ENCODE data around the gene WDR70. TPM values are rescaled to one million over a fixed set of nuclear protein-coding genes. Genes with fewer than 3 reads are reported as not detected.
A peak's percentile ranks its signal among the peaks of the same experiment; 100 is the strongest.

The WDR70 gene
- total and polyA plus RNA-seq, 12 donors, result 9.2 to 26.0 (median 18.4) TPM

DNA sequence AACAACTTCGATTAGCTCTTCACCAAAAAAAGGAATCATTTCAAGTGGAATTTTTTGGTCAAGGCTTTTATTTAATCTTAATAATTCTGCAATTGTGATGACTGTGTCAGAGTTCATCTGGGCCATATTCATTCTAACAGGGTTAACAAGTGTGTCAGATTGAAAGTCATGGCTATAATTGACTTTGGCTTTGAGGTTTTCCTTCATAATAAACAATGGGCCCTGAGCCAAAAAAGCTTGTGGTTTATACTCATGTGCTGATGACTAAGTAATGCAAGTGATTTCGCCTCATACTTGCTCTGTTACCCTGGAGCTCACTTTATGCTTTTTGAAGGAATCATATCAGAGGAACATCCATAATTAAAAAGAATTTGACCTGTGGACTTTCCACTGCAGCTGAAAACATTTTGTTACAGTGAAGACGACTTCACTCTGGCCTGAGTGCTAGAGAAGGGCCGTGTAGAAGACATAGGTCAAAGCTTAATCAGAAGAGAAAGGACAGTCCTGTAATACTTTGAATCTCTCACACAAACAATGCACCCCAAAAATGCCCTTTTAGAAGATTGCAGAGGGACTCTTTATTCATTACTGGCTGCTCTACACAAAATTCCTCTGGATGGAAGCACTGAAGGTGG lies 359.1 kb downstream of the WDR70 start:
- TF ChIP-seq, protein P1, sequence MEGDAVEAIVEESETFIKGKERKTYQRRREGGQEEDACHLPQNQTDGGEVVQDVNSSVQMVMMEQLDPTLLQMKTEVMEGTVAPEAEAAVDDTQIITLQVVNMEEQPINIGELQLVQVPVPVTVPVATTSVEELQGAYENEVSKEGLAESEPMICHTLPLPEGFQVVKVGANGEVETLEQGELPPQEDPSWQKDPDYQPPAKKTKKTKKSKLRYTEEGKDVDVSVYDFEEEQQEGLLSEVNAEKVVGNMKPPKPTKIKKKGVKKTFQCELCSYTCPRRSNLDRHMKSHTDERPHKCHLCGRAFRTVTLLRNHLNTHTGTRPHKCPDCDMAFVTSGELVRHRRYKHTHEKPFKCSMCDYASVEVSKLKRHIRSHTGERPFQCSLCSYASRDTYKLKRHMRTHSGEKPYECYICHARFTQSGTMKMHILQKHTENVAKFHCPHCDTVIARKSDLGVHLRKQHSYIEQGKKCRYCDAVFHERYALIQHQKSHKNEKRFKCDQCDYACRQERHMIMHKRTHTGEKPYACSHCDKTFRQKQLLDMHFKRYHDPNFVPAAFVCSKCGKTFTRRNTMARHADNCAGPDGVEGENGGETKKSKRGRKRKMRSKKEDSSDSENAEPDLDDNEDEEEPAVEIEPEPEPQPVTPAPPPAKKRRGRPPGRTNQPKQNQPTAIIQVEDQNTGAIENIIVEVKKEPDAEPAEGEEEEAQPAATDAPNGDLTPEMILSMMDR (IDR thresholded peaks at IDR 0.05), result no peak
- peaks cover 0 to 22% (median 0%) of the 10 kb centered on the region in 9 donors for H3K36me3 ChIP-seq
- intact Hi-C loops (cut with DNase I), result no loop called here
- peaks cover 0 to 45% (median 5%) of the 10 kb centered on the region in 9 donors for H3K4me1 ChIP-seq
- ATAC-seq (peak in 1 of 8 donors; percentile 22), DNase-seq (no peak)
- no peaks in the 10 kb centered on the region for H3K9me3 ChIP-seq
- no peak overlapping the region for H3K4me3 ChIP-seq
- H3K27me3 ChIP-seq, result no peaks in the 10 kb centered on the region
- WGBS, 2 donors, result 66 to 71% methylated on average over 4 of the region's 4 CpGs
- H3K27ac ChIP-seq, result no peak overlapping the region

DNA sequence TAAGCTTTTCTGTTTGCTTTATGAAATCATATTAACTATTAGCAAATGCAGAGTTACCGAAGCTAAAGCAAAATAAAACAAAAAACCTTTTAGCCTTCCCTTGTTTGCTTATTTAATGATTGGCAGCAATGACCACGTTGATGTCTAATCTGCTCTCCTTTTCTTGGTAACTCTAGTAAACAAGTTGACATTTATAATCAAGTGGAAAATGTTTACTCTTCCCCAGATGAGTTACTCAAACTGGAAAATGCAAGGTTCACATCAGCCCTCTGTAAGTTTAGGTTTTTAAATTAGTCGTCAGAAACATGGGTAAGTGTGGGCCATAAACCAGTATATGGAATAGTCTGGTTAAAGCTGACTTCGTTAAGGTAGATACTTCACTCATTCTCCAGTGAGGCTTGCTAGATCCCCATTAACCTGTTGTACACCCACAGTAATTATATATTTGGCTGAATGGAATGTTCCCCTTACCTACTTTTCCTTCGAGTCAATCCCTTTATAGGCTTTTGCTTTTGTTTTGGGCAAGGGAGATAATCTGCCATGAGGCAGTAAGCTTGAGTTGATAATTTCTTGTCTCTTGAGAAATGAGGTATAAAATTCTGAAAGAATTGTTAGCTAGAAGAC lies 359.9 kb downstream of the WDR70 start:
- DNase-seq (no peak), ATAC-seq (no peak)
- WGBS, 2 donors, result 89 to 90% methylated on average over 5 of the region's 5 CpGs
- Histone ChIP-seq H3K27me3 (no peaks in the 10 kb centered on the region), H3K27ac (no peak overlapping the region), H3K36me3 (peaks cover 0 to 18% (median 0%) of the 10 kb centered on the region in 9 donors), H3K9me3 (no peaks in the 10 kb centered on the region), H3K4me1 (peaks cover 0 to 45% (median 5%) of the 10 kb centered on the region in 9 donors), H3K4me3 (no peak overlapping the region)
- intact Hi-C loops (cut with DNase I), result no loop called here
- TF ChIP-seq, protein P1 (IDR thresholded peaks at IDR 0.05), result no peak

DNA sequence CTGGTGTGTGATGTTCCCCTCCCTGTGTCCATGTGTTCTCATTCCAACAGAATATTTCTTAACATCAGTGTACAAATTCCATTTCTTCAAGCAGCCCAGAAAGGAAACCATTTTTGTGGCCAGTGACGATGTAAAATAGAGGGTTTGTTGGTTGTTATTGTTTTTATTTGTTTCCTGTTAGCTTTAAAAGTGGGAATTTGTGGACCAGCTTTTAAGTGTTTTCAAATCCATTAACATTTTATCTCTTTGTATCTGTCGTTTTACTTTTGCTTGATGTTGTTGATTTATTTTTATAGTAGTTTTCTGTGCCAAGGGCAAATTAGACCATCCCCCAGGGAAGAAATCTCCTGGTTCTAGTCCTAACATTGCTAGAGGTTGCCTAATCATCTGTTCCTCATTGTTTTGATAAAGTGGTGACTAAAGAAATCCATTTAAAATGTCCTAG lies 360.7 kb downstream of the WDR70 start:
- intact Hi-C loops (cut with DNase I), result no loop called here
- Histone ChIP-seq H3K4me3 (no peak overlapping the region), H3K27me3 (no peaks in the 10 kb centered on the region), H3K36me3 (peaks cover 0 to 17% (median 0%) of the 10 kb centered on the region in 9 donors), H3K4me1 (peaks cover 0 to 45% (median 5%) of the 10 kb centered on the region in 9 donors), H3K9me3 (no peaks in the 10 kb centered on the region), H3K27ac (no peak overlapping the region)
- WGBS, 2 donors, result 59% methylated on average over 2 of the region's 2 CpGs
- DNase-seq (no peak), ATAC-seq (peak in 1 of 8 donors; percentile 35)
- TF ChIP-seq, protein P1 (IDR thresholded peaks at IDR 0.05), result no peak

DNA sequence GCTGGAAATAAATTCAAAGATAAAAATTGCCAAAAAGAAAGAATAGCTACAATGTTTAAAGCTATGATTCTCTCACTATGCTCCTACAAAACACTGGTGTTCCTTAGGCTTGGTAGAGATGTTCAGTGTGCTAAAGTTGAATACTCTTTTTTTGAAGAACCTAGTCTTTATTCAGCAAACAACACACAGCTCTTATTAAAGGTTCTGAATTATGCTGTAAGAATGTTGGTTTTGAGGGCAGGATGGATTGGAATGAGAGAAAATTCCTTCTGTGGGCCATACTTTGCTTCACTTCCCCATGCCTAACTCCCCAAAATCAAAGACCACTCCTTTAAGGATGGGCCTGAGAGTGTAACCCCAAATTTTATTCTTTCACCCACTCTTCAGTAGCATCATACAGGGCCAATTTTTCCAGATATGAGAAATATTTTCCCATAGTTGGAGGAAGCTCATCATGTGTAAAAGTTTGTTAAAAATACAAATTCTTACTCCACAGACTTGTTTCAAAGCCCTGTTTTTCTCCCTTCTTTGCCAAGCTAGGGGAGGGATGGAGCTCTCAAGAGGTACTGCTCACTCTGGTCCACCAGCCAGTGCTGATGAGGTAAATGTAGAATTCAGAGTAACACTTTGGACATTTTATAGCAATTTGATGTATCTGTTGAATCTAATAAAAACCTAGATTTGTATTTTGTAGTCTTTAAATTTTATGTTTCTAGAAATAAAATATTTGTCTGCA lies 361.4 kb downstream of the WDR70 start:
- H3K4me1 ChIP-seq, result peaks cover 0 to 42% (median 5%) of the 10 kb centered on the region in 9 donors
- intact Hi-C loops (cut with DNase I), result no loop called here
- H3K27ac ChIP-seq, result peak overlapping the region in 2 of 10 donors; percentile 33 to 41
- DNase-seq (no peak), ATAC-seq (no peak)
- no peak overlapping the region for H3K4me3 ChIP-seq
- TF ChIP-seq, protein P1 (IDR thresholded peaks at IDR 0.05), result no peak
- peaks cover 0 to 17% (median 0%) of the 10 kb centered on the region in 9 donors for H3K36me3 ChIP-seq
- no peaks in the 10 kb centered on the region for H3K27me3 ChIP-seq
- H3K9me3 ChIP-seq, result no peaks in the 10 kb centered on the region
